Panc1 (cell line): ENCODE measurements around the gene LPIN1. TPM values are rescaled to one million over a fixed set of nuclear protein-coding genes. Genes with fewer than 3 reads are reported as not detected.

Source experiments
- ATAC-seq: fragments of 200-7000 bp; cut with Tn5 transposase; 2 replicates; pipeline ENCODE4 v1.9.1; 2020; ENCODE audit warnings: mild to moderate bottlenecking, moderate library complexity
- BruUV-seq: library from RNA; stranded (reverse); fragments of 400-500 nt; replicated peaks from 2 replicates; lab custom pipeline; 2021; lab: Mats Ljungman, UMichigan
- CTCF ChIA-PET: fragments of 300-600 bp; sonication (Branson Sonifier 250); formaldehyde crosslinking; loops from one replicate; lab custom pipeline; 2022; ENCODE audit warnings: antibody characterized with exemption; lab: Charles Lee
- POLR2A ChIA-PET: fragments of 300-600 bp; sonication (Branson Sonifier 250); formaldehyde crosslinking; loops from one replicate; lab custom pipeline; 2022; ENCODE audit warnings: antibody characterized with exemption; lab: Charles Lee
- DNase-seq: peaks from one replicate; pipeline ENCODE4 v3.0.0-alpha.2; 2010; ENCODE audit warnings: low read depth, low spot score
- H3K27ac ChIP-seq: 2 replicates; pipeline ENCODE4 v1.5.1; 2011; ENCODE audit warnings: mild to moderate bottlenecking, low read length, inconsistent platforms
- H3K27me3 ChIP-seq: fragments of 200-500 bp; sonication (Bioruptor generic); 2 replicates; pipeline ENCODE4 v1.6.0; 2014; ENCODE audit warnings: low read length, inconsistent platforms; ENCODE audit not compliant: control insufficient read depth, insufficient read depth
- H3K36me3 ChIP-seq: fragments of 200-500 bp; sonication (Bioruptor generic); 2 replicates; pipeline ENCODE4 v1.5.1; 2014; ENCODE audit warnings: inconsistent platforms, mild to moderate bottlenecking, low read length, moderate library complexity; ENCODE audit not compliant: control insufficient read depth, insufficient read depth
- H3K4me1 ChIP-seq: 2 replicates; pipeline ENCODE4 v1.5.1; 2011; ENCODE audit warnings: inconsistent platforms, mild to moderate bottlenecking, low read length, moderate library complexity; ENCODE audit not compliant: control insufficient read depth, insufficient read depth
- H3K4me3 ChIP-seq, 2 experiments: 2 replicates each; pipeline ENCODE4 v1.5.1; 2011 to 2012; ENCODE audit warnings: low read depth in 2 of 2, low read length in 2 of 2, mild to moderate bottlenecking in 2 of 2, inconsistent platforms in 1 of 2, moderate library complexity in 1 of 2
- H3K9me3 ChIP-seq: fragments of 200-500 bp; sonication (Bioruptor generic); 2 replicates; pipeline ENCODE4 v1.5.1; 2014; ENCODE audit warnings: low read depth, mild to moderate bottlenecking, inconsistent platforms, low read length, moderate library complexity; ENCODE audit not compliant: control insufficient read depth, insufficient read depth
- POLR2AphosphoS5 ChIP-seq: IDR thresholded peaks from 2 replicates; pipeline ENCODE4 v1.6.1; 2012; ENCODE audit warnings: mild to moderate bottlenecking, low read depth, low read length, moderate library complexity
- SIN3A ChIP-seq: IDR thresholded peaks from 2 replicates; pipeline ENCODE4 v1.6.1; 2012; ENCODE audit warnings: low read depth, mild to moderate bottlenecking, low read length, moderate library complexity, borderline replicate concordance; ENCODE audit not compliant: insufficient read depth
- TCF7L2 ChIP-seq: IDR thresholded peaks from 2 replicates; pipeline ENCODE4 v1.6.1; 2011; ENCODE audit warnings: mild to moderate bottlenecking, low read depth, low read length, inconsistent platforms
- in situ Hi-C: cut with HindIII; loops from 2 replicates; pipeline ENCODE4 v1.10.0; 2016; ENCODE audit warnings: low sequenced_read_pairs, low pct_unique_long_range_greater_than_20kb
- intact Hi-C: fragments of 100-400 bp; cut with micrococcal nuclease; formaldehyde crosslinking; loops from one replicate; pipeline ENCODE4 v1.10.0; 2022; ENCODE audit not compliant: unreplicated experiment
- total RNA-seq: library from RNA; stranded (reverse); gene quantifications from one replicate; pipeline ENCODE4 v1.2.1, GENCODE V29; 2021; ENCODE audit not compliant: unreplicated experiment
- TF ChIP-seq, protein P1 (sequence below), 2 experiments: IDR thresholded peaks; 2 replicates each; pipeline ENCODE4 v1.6.1; 2011 to 2012; ENCODE audit warnings: low read depth in 2 of 2, control low read depth in 1 of 2, low read length in 1 of 2, mild to moderate bottlenecking in 1 of 2, moderate library complexity in 1 of 2; ENCODE audit not compliant: insufficient read depth in 1 of 2
- TF ChIP-seq, protein P2 (sequence below): fragments of 450-650 bp; IDR thresholded peaks from 2 replicates; pipeline ENCODE4 v1.5.1; 2017; ENCODE audit warnings: mild to moderate bottlenecking

The LPIN1 gene
- total RNA-seq, 1 experiment from 2014 or later: 51.8 TPM

- DNase-seq: no peak
- H3K9me3 ChIP-seq: no peaks in the 10 kb centered on the region
- no peak overlapping the region for H3K4me3 ChIP-seq
- peaks cover 22% of the 10 kb centered on the region for H3K36me3 ChIP-seq
- no peaks in the 10 kb centered on the region for H3K27me3 ChIP-seq
- no peaks in the 10 kb centered on the region for H3K4me1 ChIP-seq
- in situ Hi-C loops: no loop called here
- intact Hi-C loops: no loop called here
- BruUV-seq: no TSS peak
- no peak for ATAC-seq
- POLR2A ChIA-PET: no interaction called here
- TF ChIP-seq SIN3A: no peak
- no peak for TF ChIP-seq TCF7L2
- H3K27ac ChIP-seq: no peak overlapping the region
- CTCF ChIA-PET: no interaction called here
Observed at GRCh38 chr2:11788461-11789124, 42.2 kb downstream of the LPIN1 start.

- no peaks in the 10 kb centered on the region for H3K27me3 ChIP-seq
- H3K4me1 ChIP-seq: no peaks in the 10 kb centered on the region
- ATAC-seq: no peak
- ChIA-PET POLR2A (no interaction called here), CTCF (no interaction called here)
- peaks cover 22% of the 10 kb centered on the region for H3K36me3 ChIP-seq
- in situ Hi-C loops (no loop called here), intact Hi-C loops (no loop called here)
- H3K27ac ChIP-seq: no peak overlapping the region
- H3K9me3 ChIP-seq: no peaks in the 10 kb centered on the region
- TF ChIP-seq POLR2AphosphoS5 (no peak), TCF7L2 (no peak), SIN3A (no peak)
- TF ChIP-seq, protein P1, sequence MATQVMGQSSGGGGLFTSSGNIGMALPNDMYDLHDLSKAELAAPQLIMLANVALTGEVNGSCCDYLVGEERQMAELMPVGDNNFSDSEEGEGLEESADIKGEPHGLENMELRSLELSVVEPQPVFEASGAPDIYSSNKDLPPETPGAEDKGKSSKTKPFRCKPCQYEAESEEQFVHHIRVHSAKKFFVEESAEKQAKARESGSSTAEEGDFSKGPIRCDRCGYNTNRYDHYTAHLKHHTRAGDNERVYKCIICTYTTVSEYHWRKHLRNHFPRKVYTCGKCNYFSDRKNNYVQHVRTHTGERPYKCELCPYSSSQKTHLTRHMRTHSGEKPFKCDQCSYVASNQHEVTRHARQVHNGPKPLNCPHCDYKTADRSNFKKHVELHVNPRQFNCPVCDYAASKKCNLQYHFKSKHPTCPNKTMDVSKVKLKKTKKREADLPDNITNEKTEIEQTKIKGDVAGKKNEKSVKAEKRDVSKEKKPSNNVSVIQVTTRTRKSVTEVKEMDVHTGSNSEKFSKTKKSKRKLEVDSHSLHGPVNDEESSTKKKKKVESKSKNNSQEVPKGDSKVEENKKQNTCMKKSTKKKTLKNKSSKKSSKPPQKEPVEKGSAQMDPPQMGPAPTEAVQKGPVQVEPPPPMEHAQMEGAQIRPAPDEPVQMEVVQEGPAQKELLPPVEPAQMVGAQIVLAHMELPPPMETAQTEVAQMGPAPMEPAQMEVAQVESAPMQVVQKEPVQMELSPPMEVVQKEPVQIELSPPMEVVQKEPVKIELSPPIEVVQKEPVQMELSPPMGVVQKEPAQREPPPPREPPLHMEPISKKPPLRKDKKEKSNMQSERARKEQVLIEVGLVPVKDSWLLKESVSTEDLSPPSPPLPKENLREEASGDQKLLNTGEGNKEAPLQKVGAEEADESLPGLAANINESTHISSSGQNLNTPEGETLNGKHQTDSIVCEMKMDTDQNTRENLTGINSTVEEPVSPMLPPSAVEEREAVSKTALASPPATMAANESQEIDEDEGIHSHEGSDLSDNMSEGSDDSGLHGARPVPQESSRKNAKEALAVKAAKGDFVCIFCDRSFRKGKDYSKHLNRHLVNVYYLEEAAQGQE (IDR thresholded peaks at IDR 0.05; ENCODE audit: insufficient read depth in 1 of 2, low read depth in 2 of 2, low read length in 1 of 2): no peak
- TF ChIP-seq, protein P2, sequence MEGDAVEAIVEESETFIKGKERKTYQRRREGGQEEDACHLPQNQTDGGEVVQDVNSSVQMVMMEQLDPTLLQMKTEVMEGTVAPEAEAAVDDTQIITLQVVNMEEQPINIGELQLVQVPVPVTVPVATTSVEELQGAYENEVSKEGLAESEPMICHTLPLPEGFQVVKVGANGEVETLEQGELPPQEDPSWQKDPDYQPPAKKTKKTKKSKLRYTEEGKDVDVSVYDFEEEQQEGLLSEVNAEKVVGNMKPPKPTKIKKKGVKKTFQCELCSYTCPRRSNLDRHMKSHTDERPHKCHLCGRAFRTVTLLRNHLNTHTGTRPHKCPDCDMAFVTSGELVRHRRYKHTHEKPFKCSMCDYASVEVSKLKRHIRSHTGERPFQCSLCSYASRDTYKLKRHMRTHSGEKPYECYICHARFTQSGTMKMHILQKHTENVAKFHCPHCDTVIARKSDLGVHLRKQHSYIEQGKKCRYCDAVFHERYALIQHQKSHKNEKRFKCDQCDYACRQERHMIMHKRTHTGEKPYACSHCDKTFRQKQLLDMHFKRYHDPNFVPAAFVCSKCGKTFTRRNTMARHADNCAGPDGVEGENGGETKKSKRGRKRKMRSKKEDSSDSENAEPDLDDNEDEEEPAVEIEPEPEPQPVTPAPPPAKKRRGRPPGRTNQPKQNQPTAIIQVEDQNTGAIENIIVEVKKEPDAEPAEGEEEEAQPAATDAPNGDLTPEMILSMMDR: no peak
- no peak for DNase-seq
- BruUV-seq: no TSS peak
- no peak overlapping the region for H3K4me3 ChIP-seq
Observed at GRCh38 chr2:11789243-11789642, 42.8 kb downstream of the LPIN1 start.

DNA sequence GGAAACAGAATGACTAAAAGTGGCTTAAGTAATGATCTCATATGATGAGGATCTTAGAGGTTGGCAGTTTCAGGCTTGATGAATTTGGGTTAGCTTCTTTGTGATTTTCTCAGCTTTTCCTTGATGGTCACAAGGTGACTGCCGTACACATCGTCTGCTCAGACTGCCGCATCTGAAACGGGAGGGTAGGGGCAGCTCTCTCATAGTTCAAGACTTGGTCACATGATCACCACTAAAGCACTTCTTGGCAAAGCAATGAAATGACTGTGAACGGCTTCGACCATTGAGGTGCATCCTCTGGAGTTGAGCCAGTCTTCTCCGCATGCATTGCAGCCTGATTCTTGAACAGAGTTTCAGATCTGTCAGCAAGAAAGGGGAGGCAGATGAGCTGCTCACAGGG lies 43.8 kb downstream of the LPIN1 start:
- DNase-seq (no peak), ATAC-seq (no peak)
- H3K27me3 ChIP-seq: no peaks in the 10 kb centered on the region
- H3K4me3 ChIP-seq: no peak overlapping the region
- H3K4me1 ChIP-seq: no peaks in the 10 kb centered on the region
- intact Hi-C loops: no loop called here
- in situ Hi-C loops: no loop called here
- no peak overlapping the region for H3K27ac ChIP-seq
- no TSS peak for BruUV-seq
- POLR2A ChIA-PET: no interaction called here
- CTCF ChIA-PET: no interaction called here
- H3K36me3 ChIP-seq: peaks cover 22% of the 10 kb centered on the region
- H3K9me3 ChIP-seq: no peaks in the 10 kb centered on the region
- TF ChIP-seq POLR2AphosphoS5 (no peak), SIN3A (no peak), TCF7L2 (no peak)
- TF ChIP-seq, protein P1 (IDR thresholded peaks at IDR 0.05; ENCODE audit: insufficient read depth in 1 of 2, low read depth in 2 of 2, low read length in 1 of 2): no peak
- TF ChIP-seq, protein P2: no peak
